Gastrocnemius medialis (tissue), 4 donors: ENCODE measurements around the gene LSP1.

Source experiments
- CTCF ChIP-seq, 5 experiments: fragments of 450-650 bp in 3 of 5; fragments of 200-600 bp in 2 of 5; sonication (generic) in 2 of 5; IDR thresholded peaks in 4 of 5; conservative IDR thresholded peaks in 1 of 5; 1 replicate in 4 of 5; 2 replicates in 1 of 5; pipeline ENCODE4 v1.5.1; 2016 to 2019; ENCODE audit warnings: antibody characterized with exemption in 5 of 5, mild to moderate bottlenecking in 3 of 5, moderate library complexity in 3 of 5
- POLR2A ChIP-seq, 2 donors: fragments of 450-650 bp; IDR thresholded peaks; one replicate each; pipeline ENCODE4 v1.6.1; 2017; ENCODE audit warnings: antibody characterized with exemption in 2 of 2, mild to moderate bottlenecking in 2 of 2, moderate library complexity in 2 of 2

GRCh38 chr11:1929621-1930461, 77.0 kb downstream of the LSP1 start:
- TF ChIP-seq CTCF (IDR thresholded peaks at IDR 0.05 in 4 of 5, conservative IDR thresholded peaks at IDR 0.05 in 1 of 5), result no peak
- no peak for TF ChIP-seq POLR2A (IDR thresholded peaks at IDR 0.05)
